GOT3 (cell line): Measurements from ENCODE around the gene GFRA4.

Experiments
- DNase-seq: peaks from one replicate; lab custom pipeline; 2025; ENCODE audit warnings: mixed read lengths; lab: John Stamatoyannopoulos, UW

Gene GFRA4

DNA sequence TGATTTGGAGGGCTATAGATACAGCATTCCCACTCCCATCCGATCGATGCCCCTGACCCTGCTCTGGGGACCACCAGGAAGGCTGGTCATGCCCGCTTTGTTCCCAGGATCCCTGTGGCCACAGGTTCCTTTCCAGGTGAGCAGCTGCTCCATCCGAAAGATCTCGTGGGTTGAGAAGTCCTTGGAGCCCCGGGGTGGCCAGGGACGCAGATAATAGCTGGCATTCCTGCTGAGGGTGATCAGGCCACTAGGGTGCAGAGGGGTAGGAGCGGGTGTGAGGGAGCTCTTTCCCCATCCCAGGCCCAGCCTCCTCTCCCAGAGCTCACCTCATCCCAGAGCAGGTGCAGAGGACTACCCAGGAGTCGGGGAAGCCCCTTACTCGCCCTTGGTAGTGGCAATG is 11.2 kb upstream of the GFRA4 start:
- DNase-seq, result no peak

- no peak for DNase-seq
These were observed 10.2 kb upstream of the GFRA4 start for GRCh38 chr20:3673221-3674070.

GRCh38 chr20:3672547-3673171 is 9.5 kb upstream of the GFRA4 start:
- DNase-seq, result no peak

DNA sequence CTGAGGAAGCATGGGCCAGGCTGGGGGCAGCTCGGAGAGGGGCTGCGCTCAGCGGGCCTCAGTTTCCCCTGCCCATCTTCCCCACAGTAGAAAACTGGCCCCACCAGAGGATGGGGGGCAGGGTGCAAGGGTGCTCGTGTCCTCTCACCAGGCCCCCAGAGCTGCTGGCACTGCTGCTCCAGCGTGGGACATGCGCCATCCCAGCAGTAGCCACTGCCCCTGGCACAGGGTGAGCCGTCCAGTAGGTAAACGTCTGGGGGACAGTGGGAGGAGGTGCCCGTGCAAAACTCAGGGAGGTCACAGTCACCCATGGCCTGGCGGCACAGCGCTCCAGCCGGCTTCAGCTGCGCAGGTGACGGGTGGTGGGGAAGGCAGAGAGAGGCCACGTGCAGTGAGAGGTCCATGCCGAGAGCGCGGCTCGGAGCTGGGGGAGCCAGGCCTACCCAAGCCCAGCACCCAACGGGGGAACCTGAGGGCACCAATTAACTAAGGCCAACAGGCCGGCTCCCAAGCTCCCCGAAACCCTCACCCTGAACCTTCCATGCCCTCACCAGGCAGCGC is 8.9 kb upstream of the GFRA4 start:
- DNase-seq, result no peak

DNA sequence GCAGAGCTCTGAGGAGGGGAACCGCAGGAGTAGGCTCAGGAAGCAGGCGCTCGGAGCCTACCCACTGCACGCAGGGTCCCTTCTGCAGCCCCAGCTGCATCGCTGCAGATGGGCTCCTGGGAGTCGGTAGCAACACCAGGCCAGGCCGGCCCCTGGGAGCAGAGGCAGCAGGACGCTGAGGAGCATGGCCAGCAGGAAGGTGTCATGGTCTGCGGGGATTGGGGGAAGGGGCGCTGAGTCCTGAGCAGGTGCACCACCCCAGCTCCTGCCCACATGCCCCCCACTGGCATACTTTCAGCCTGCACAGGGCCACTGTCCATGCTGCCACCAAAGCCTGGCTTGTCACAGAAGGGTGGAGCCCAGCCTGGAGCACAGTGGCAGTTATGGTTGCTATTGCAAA is 7.7 kb upstream of the GFRA4 start:
- no peak for DNase-seq

- no peak for DNase-seq
These were observed 7.3 kb upstream of the GFRA4 start for GRCh38 chr20:3670511-3670910.

- no peak for DNase-seq
These were observed 6.6 kb upstream of the GFRA4 start for GRCh38 chr20:3669710-3670367.

- no peak for DNase-seq
These were observed 4.3 kb upstream of the GFRA4 start for GRCh38 chr20:3667434-3668037.

GRCh38 chr20:3663858-3664257 is 659 bp upstream of the GFRA4 start:
- no peak for DNase-seq

DNA sequence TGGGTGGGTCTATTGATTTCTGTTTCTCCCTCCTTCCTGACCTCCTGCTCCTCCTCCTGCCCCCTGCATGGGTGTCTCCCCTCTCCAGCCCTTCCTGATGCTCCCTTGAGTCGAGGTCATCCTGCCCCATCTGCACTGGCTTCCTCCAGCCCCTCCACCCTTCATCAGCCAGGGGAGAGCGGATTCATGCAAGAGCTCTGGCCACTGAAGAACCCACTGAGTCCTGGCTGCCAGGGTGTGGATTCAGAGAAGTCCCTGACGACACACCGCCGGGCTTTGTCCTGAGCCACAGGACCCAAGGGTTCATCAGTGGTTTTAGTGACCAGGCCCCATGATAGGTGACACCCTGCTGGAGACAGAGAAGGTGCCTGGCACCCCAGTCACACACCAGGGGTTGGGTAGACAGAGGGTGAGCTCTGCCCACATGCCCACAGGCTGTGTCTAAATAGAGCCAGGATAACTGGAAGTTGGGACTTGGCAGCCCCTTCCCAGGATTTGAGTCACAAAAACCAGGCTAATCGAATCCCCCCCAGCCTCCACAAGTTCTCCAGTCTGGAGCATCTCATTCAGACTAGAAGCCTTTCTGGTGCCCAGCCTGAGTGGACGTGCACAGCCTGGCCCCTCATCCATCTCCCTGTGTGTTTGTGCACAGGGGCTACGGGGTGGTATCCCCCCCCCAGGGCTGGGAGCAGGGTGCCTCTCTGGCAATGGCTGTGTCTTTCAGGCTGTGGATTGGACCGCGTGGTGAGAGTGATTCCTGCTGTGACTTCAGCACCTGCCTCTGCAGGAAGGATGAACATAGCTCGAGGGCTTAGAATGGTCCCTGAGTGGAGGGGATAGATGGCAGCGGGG is 1.2 kb downstream of the GFRA4 start:
- no peak for DNase-seq

DNA sequence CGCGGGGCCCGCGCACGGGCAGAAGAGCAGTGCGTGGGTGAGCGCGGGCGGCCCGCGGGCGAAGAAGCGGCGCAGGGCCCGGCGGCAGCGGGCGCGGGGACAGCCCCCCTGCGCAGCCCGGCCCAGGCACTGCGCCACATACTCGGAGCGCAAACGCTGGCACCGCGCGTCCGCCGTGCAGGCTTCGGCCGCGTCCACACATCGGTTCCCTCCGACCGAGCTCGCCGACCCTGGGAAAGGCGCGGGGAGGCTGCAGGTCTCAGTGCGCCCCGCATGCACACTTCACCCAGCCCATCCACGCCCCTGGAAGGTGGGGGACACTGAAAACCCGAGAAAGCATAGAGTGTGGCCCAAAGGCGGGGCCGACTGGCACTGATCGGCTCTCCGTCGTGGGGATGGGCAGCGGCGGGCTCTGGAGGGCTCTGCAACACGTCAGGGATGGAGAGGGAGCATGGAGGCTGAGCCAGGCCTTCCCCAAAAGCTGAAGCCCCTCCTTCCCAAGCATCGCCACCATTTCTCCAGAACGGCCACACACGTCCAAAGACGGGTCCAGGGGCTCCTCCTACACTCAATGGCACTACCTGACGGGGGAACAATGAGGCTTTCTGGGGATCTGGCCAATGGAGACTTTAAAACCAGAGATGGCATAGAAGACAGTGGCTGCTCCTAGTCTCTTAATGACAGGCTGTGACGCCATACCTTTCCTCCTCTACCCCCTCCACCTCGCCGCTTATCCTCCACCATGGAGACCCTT is 2.0 kb downstream of the GFRA4 start:
- DNase-seq, result no peak

DNA sequence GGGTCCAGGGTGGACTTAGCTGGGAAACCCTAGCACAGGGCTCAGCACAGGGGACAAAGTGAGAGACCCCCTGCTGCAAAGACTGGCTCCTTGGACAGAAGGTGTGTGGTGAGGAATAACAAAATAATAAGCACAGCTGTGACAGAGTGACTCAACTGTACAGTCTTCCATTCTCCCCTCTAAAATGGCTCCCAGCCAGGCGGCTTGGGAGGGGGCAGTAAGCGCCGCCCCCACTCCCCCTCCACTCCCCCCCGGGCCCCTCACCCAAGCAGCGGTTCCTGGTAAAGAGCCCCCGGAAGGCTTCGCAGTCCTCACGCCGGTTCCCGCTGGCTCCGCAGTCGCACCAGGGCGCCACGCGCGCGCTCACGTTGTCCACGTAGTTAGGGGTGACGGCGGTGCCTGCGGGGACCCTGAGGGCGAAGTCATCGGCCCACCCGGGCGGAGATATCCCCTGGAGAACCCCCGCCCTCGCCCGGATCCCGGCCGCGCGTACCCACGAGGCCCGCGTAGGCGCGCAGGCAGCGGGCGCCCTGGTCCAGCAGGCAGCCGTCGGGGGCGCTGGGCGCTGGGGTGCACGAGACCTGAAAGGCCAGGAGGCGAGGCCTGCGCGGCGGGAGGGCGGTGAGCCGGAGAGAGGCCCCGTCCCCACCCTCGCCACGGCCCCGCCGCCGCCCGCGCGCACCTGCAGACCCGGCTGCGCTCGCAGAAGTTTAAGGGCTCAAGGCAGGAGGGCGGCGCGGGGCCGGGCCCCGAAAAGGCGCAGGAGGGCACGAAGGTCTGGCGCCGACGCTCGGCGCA is 2.7 kb downstream of the GFRA4 start:
- no peak for DNase-seq

GRCh38 chr20:3659492-3660261 is 3.5 kb downstream of the GFRA4 start:
- DNase-seq, result no peak

GRCh38 chr20:3658716-3659491 is 4.3 kb downstream of the GFRA4 start:
- DNase-seq, result no peak

- no peak for DNase-seq
These were observed 5.0 kb downstream of the GFRA4 start for GRCh38 chr20:3658019-3658715.

- DNase-seq, result no peak
These were observed 8.1 kb downstream of the GFRA4 start for GRCh38 chr20:3655131-3655405.

GRCh38 chr20:3654326-3655130 is 8.7 kb downstream of the GFRA4 start:
- no peak for DNase-seq
